ENCODE measurements around the gene HMSD.

Gene HMSD, protein sequence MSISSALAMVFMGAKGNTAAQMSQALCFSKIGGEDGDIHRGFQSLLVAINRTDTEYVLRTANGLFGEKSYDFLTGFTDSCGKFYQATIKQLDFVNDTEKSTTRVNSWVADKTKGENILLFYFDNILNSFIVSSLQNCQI

DNA sequence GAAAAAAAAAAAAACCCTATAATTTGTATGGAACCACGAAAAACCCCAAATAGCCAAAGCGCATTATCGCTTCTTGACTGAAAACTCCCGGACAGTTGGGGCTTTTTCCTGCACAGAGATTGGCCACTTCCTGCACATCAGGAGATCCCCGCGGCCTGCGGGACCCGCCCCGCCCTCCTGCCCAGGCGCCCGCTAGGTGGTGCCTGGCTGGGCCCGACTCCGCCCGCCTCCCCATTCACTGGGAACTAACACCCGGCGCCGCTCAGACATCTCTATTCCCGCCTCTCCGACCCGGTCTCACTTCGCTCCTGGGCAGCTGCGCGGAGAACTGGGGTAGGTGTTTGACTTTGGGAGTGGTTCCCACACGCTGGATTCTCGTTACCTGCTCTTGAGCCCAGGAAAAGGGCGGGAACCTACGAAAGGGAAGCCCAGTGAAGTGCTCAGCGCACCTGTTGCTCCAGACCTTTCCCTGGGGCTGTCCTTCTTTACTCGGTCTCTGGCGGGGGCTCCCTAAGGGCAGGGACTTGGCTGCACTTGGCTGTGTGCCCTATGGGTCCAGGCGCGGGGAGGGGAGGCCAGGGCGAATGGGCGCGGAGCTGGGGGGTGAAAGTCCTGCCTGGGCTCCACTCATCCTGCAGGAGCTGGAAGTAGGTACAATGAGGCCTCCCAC, at the start of gene HMSD:
HMSD (plus strand) TSS at position 234 of the 670 bp plus-strand sequence. CDS start 4,155 bp downstream, outside the sequence.
- Histone ChIP-seq H3K9ac (ENCODE audit: insufficient read length, low read depth) (peak within 1 kb of the TSS; percentile 72), H3K4me3 (ENCODE audit: insufficient read length, low read depth) (peak within 1 kb of the TSS; percentile 47), H3K36me3 (ENCODE audit: insufficient read depth, insufficient read length, low read length) (no peaks in the 10 kb centered on the region), H3K27me3 (ENCODE audit: insufficient read depth, insufficient read length) (no peaks in the 10 kb centered on the region), H3K9me3 (ENCODE audit: insufficient read depth, low read length) (no peaks in the 10 kb centered on the region), H3K4me1 (ENCODE audit: insufficient read depth, insufficient read length) (no peaks in the 10 kb centered on the region)
- TF ChIP-seq ZNF274 (IDR thresholded peaks at IDR 0.05; ENCODE audit: low read depth, low read length) (no peak), SUZ12 (IDR thresholded peaks at IDR 0.05; ENCODE audit: extremely low read depth, insufficient read depth, insufficient read length) (no peak), YY1 (IDR thresholded peaks at IDR 0.05; ENCODE audit: insufficient read depth, insufficient read length) (no peak)
- DNase-seq (ENCODE audit: low read depth, low spot score) = peak; percentile 15

DNA sequence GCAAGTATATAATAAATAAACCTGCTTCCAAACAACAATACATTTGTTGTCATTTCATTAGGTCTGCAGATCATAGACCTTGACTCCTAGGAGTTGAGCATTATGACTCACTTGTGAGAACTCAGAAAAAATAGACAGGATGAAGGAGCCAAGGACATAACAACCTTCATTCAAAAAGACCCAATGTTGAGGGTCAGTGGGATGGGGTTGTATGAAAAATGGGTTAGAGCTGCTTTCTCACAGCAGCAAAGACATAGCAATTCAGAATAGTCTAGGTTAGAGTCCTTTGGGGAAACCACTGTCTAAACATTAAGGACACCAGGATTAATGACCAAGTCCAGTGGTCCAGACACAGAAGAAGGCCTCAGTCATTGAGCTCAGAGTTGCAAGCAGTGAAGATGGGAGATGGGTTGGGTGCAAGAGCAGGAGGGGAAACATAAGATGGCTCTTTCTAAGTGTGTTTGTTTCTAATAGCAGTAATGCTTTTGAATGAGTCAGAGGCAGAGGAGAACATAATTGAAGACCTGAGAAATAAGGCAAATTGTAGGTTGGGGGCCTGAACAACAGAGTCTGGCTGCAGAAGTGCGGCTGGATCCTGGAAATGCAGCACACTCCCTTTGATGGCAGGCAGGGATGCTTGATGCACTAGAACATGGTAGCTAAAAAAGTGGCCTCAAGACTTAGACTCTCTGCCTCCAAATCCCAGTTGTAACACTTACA, 45.1 kb upstream of the HMSD start:
- Histone ChIP-seq H3K36me3 (ENCODE audit: insufficient read depth, insufficient read length, low read length) (no peaks in the 10 kb centered on the region), H3K9ac (ENCODE audit: insufficient read length, low read depth) (no peak overlapping the region), H3K9me3 (ENCODE audit: insufficient read depth, low read length) (no peaks in the 10 kb centered on the region; the same call in 1 of the 2 replicates), H3K4me1 (ENCODE audit: insufficient read depth, insufficient read length) (no peaks in the 10 kb centered on the region), H3K4me3 (ENCODE audit: insufficient read length, low read depth) (no peak overlapping the region), H3K27me3 (ENCODE audit: insufficient read depth, insufficient read length) (no peaks in the 10 kb centered on the region)
- DNase-seq (ENCODE audit: low read depth, low spot score) = no peak
- TF ChIP-seq ZNF274 (IDR thresholded peaks at IDR 0.05; ENCODE audit: low read depth, low read length) (no peak), YY1 (IDR thresholded peaks at IDR 0.05; ENCODE audit: insufficient read depth, insufficient read length) (no peak), SUZ12 (IDR thresholded peaks at IDR 0.05; ENCODE audit: extremely low read depth, insufficient read depth, insufficient read length) (no peak)

DNA sequence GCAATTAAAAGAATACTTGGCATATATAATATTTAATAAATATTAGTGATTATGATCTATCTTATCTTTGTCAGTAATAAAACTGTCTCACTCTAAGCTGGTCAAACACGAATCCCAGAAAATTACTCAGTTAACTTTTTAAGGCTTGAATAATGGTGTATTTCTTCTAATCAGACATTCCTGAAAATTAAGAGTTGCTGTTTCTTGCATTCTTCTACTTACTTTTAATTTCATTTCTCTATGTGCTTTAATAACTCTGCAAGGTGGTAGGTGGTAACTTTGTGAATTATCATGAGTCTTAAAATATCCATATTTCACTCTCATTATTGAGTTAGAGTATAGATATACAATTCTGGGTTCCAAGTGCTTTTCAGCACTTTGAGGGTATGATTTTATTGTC, 44.4 kb upstream of the HMSD start:
- H3K36me3 ChIP-seq (ENCODE audit: insufficient read depth, insufficient read length, low read length) = no peaks in the 10 kb centered on the region
- DNase-seq (ENCODE audit: low read depth, low spot score) = no peak
- TF ChIP-seq YY1 (IDR thresholded peaks at IDR 0.05; ENCODE audit: insufficient read depth, insufficient read length) = no peak
- TF ChIP-seq ZNF274 (IDR thresholded peaks at IDR 0.05; ENCODE audit: low read depth, low read length) = no peak
- no peak for TF ChIP-seq SUZ12 (IDR thresholded peaks at IDR 0.05; ENCODE audit: extremely low read depth, insufficient read depth, insufficient read length)
- H3K27me3 ChIP-seq (ENCODE audit: insufficient read depth, insufficient read length) = no peaks in the 10 kb centered on the region
- H3K9me3 ChIP-seq (ENCODE audit: insufficient read depth, low read length) = no peaks in the 10 kb centered on the region; the same call in 1 of the 2 replicates
- H3K9ac ChIP-seq (ENCODE audit: insufficient read length, low read depth) = no peak overlapping the region
- H3K4me3 ChIP-seq (ENCODE audit: insufficient read length, low read depth) = no peak overlapping the region
- no peaks in the 10 kb centered on the region for H3K4me1 ChIP-seq (ENCODE audit: insufficient read depth, insufficient read length)

GRCh38 chr18:63905361-63905760, 43.7 kb upstream of the HMSD start:
- Histone ChIP-seq H3K36me3 (ENCODE audit: insufficient read depth, insufficient read length, low read length) (no peaks in the 10 kb centered on the region), H3K27me3 (ENCODE audit: insufficient read depth, insufficient read length) (no peaks in the 10 kb centered on the region), H3K9me3 (ENCODE audit: insufficient read depth, low read length) (no peaks in the 10 kb centered on the region; the same call in 1 of the 2 replicates), H3K4me3 (ENCODE audit: insufficient read length, low read depth) (no peak overlapping the region), H3K4me1 (ENCODE audit: insufficient read depth, insufficient read length) (no peaks in the 10 kb centered on the region), H3K9ac (ENCODE audit: insufficient read length, low read depth) (no peak overlapping the region)
- no peak for TF ChIP-seq ZNF274 (IDR thresholded peaks at IDR 0.05; ENCODE audit: low read depth, low read length)
- TF ChIP-seq SUZ12 (IDR thresholded peaks at IDR 0.05; ENCODE audit: extremely low read depth, insufficient read depth, insufficient read length) = no peak
- TF ChIP-seq YY1 (IDR thresholded peaks at IDR 0.05; ENCODE audit: insufficient read depth, insufficient read length) = no peak
- DNase-seq (ENCODE audit: low read depth, low spot score) = no peak

GRCh38 chr18:63906056-63906455, 43.0 kb upstream of the HMSD start:
- no peak for DNase-seq (ENCODE audit: low read depth, low spot score)
- H3K36me3 ChIP-seq (ENCODE audit: insufficient read depth, insufficient read length, low read length) = no peaks in the 10 kb centered on the region
- no peak for TF ChIP-seq ZNF274 (IDR thresholded peaks at IDR 0.05; ENCODE audit: low read depth, low read length)
- TF ChIP-seq YY1 (IDR thresholded peaks at IDR 0.05; ENCODE audit: insufficient read depth, insufficient read length) = no peak
- TF ChIP-seq SUZ12 (IDR thresholded peaks at IDR 0.05; ENCODE audit: extremely low read depth, insufficient read depth, insufficient read length) = no peak
- H3K4me3 ChIP-seq (ENCODE audit: insufficient read length, low read depth) = no peak overlapping the region
- H3K9me3 ChIP-seq (ENCODE audit: insufficient read depth, low read length) = no peaks in the 10 kb centered on the region; the same call in 1 of the 2 replicates
- no peak overlapping the region for H3K9ac ChIP-seq (ENCODE audit: insufficient read length, low read depth)
- no peaks in the 10 kb centered on the region for H3K27me3 ChIP-seq (ENCODE audit: insufficient read depth, insufficient read length)
- H3K4me1 ChIP-seq (ENCODE audit: insufficient read depth, insufficient read length) = no peaks in the 10 kb centered on the region

DNA sequence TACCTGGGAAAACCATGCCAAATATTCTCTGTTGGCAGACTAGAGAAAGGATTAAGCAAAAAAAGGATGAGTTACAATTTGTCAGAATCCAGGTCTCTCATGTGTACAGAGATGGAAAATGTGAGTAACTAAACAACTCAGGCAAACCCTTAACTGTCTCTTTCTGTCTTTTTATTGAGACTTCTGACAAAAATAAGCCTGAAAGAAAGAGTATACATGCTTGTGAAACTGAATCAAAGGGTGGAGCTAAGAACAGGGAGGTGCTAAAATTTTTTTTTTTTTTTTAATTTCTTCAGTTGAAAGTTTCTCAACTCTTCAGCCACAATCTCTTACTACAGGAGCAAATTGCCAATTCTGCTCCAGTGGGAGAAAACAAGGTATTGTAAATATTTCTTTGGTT, 41.4 kb upstream of the HMSD start, which contains the start of gene SERPINB10:
SERPINB10 (plus strand) TSS at position 295 of the 400 bp plus-strand sequence. CDS start 7,553 bp downstream, outside the sequence.
- TF ChIP-seq YY1 (IDR thresholded peaks at IDR 0.05; ENCODE audit: insufficient read depth, insufficient read length) = no peak
- TF ChIP-seq ZNF274 (IDR thresholded peaks at IDR 0.05; ENCODE audit: low read depth, low read length) = no peak
- no peak for TF ChIP-seq SUZ12 (IDR thresholded peaks at IDR 0.05; ENCODE audit: extremely low read depth, insufficient read depth, insufficient read length)
- no peaks in the 10 kb centered on the region; the same call in 1 of the 2 replicates for H3K9me3 ChIP-seq (ENCODE audit: insufficient read depth, low read length)
- H3K4me1 ChIP-seq (ENCODE audit: insufficient read depth, insufficient read length) = no peaks in the 10 kb centered on the region
- H3K4me3 ChIP-seq (ENCODE audit: insufficient read length, low read depth) = no peak within 1 kb of the TSS
- H3K36me3 ChIP-seq (ENCODE audit: insufficient read depth, insufficient read length, low read length) = no peaks in the 10 kb centered on the region
- H3K27me3 ChIP-seq (ENCODE audit: insufficient read depth, insufficient read length) = no peaks in the 10 kb centered on the region
- no peak within 1 kb of the TSS for H3K9ac ChIP-seq (ENCODE audit: insufficient read length, low read depth)
- DNase-seq (ENCODE audit: low read depth, low spot score) = no peak

GRCh38 chr18:63908858-63909257, 40.2 kb upstream of the HMSD start:
- no peak overlapping the region for H3K4me3 ChIP-seq (ENCODE audit: insufficient read length, low read depth)
- H3K9me3 ChIP-seq (ENCODE audit: insufficient read depth, low read length) = no peaks in the 10 kb centered on the region; the same call in 1 of the 2 replicates
- no peaks in the 10 kb centered on the region for H3K27me3 ChIP-seq (ENCODE audit: insufficient read depth, insufficient read length)
- TF ChIP-seq YY1 (IDR thresholded peaks at IDR 0.05; ENCODE audit: insufficient read depth, insufficient read length) (no peak), SUZ12 (IDR thresholded peaks at IDR 0.05; ENCODE audit: extremely low read depth, insufficient read depth, insufficient read length) (no peak), ZNF274 (IDR thresholded peaks at IDR 0.05; ENCODE audit: low read depth, low read length) (no peak)
- DNase-seq (ENCODE audit: low read depth, low spot score) = no peak
- no peaks in the 10 kb centered on the region for H3K4me1 ChIP-seq (ENCODE audit: insufficient read depth, insufficient read length)
- no peak overlapping the region for H3K9ac ChIP-seq (ENCODE audit: insufficient read length, low read depth)
- H3K36me3 ChIP-seq (ENCODE audit: insufficient read depth, insufficient read length, low read length) = no peaks in the 10 kb centered on the region
